HG03060 (cell line): Measurements from ENCODE around the gene GPR39.

Experiments
- ATAC-seq: cut with Tn5 transposase; IDR thresholded peaks from one replicate; pipeline ENCODE4 v1.9.1; 2021; ENCODE audit warnings: low read depth, moderate number of reproducible peaks; ENCODE audit not compliant: unreplicated experiment

Gene GPR39

DNA sequence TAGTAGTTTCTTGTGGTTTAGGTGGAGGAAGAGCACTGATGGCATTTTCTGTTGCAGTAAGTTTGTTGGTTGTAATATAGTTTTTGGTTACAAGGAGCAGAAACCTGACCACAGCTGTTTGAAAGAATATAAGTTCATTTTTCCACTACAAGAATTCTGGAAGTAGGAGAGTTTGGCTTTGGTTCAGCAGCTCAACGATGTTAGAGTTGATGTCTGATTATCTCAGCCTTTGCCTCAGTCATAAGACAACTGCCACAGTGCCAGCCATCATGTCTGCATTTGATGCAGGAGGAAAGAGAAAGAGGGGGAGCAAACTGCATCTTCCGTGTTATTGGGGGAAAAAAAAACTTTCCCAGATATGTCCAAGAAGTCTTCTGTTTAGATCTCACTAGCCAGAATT, 134.3 kb downstream of the GPR39 start:
- no peak for ATAC-seq

DNA sequence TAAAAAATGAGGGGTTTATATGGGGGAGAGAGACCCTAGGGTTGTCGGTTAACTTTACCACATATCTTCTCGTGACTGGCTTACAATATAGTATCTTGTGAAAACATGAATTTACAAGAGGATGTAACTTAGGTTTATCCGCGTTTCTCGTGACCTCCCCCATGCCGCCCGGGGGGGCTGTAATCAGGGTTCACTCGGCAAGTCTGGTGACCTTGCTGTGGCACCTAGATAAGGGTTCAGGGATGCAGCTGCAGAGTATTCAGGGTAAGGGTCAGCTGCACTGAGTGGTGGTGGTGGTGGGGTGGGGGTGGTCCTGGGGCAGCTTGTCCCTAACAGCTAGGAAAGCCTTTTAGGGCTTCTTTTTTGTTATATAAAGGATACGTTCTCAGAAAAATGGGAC, 141.1 kb downstream of the GPR39 start:
- ATAC-seq: no peak

- ATAC-seq: no peak
Observed at GRCh38 chr2:132559326-132559725, 142.7 kb downstream of the GPR39 start.

- ATAC-seq: no peak
Observed at GRCh38 chr2:132559921-132560320, 143.3 kb downstream of the GPR39 start.

DNA sequence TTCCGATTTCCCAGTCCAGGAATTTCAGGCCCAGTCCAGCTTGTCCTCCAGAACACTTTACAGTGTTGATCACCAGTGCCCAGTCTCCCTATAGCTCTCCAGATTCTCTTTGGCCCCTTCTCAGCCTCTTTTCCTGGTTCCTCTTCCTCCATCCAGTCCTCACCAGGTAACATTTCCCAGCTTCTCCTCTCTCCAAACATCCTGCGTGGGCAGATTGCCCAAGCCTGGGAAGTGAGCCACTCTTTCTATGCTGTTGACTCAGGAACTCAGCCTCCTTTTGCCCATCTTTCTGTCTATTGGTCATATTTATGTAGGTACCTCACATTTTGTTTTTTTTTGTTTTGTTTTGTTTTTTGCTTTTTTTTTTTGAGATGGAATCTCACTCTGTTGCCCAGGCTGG, 144.0 kb downstream of the GPR39 start:
- ATAC-seq: no peak

- ATAC-seq: no peak
Observed at GRCh38 chr2:132562245-132562644, 145.6 kb downstream of the GPR39 start.

GRCh38 chr2:132564065-132564464, 147.5 kb downstream of the GPR39 start:
- ATAC-seq: no peak

GRCh38 chr2:132566379-132566778, 149.8 kb downstream of the GPR39 start:
- ATAC-seq: no peak

- ATAC-seq: no peak
Observed at GRCh38 chr2:132567682-132568081, 151.1 kb downstream of the GPR39 start.

- ATAC-seq: no peak
Observed at GRCh38 chr2:132568656-132569055, 152.1 kb downstream of the GPR39 start.

GRCh38 chr2:132573444-132574007, 156.9 kb downstream of the GPR39 start:
- no peak for ATAC-seq

DNA sequence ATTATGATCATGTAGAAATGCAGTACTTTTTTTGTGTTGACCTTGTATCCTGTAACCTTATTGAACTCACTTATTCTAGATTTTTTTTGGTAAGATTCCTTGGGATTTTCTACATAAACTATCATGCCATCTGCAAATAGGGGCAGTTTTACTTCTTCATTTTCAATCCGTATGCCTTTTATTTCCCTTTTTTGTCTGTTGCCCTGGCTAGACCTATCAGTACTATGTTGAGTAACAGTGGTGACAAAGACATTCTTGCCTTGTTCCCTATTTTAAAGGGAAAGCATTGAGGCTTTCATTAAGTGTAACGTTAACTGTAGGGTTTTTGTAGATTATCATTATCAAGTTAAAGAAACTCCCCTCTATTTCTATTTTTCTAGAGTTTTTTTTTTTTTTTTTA, 161.1 kb downstream of the GPR39 start:
- no peak for ATAC-seq

DNA sequence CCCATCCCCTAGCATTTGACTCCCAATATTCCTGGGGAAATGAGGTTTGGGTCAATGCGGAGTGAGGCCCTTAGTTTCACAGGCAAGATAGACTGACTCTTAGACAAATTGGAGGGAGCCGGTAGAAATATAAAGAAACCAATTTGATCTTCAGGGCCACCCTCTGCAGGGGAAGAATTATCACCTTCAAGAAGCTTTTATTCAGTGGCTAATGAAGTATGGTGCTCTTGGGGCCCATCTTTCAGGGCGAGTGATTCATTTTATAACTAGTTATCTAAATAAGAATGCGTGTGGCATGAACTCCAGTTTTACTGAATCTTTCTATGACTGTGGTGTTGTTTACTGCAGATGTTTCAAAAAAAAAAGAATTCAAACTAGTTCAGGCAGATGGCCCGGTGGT, 165.0 kb downstream of the GPR39 start:
- no peak for ATAC-seq

DNA sequence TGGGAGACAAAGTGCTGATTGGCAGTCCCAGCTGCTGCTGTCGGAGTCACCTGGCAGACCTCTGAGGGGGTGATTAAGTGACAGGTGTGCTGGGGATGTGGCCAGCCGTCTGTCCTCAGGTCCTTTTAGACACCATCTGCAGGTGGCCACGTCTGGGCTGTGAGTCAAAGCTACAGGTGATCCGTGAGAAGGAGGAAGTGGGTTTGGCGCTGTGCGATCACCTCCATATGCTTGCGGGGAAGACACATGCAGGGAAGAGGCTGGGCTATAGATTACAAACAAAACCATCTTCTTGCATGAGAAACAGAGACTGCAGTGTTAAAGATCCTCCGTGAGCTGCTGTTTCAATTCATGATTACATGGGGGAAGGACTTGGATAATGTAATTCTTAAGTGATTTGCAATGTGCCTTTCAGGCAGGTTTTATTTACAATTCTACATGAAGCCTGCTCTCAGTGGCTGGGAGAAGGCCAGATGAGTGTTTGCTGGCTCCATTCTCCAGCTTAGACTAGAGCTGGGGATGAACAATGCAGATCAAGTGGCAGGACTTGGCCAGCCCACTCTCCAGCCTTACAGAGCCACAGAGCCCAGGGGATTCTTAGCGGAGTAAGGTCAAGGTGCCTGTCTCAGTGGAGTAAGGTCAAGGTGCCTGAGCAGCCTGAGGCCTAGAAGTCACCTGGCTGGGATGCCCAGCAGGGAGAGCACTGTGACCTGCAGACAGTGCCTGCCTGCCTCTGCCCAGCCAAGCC, 165.6 kb downstream of the GPR39 start:
- no peak for ATAC-seq

- no peak for ATAC-seq
Observed at GRCh38 chr2:132583666-132584360, 167.2 kb downstream of the GPR39 start.

GRCh38 chr2:132584976-132585817, 168.6 kb downstream of the GPR39 start:
- ATAC-seq: no peak

DNA sequence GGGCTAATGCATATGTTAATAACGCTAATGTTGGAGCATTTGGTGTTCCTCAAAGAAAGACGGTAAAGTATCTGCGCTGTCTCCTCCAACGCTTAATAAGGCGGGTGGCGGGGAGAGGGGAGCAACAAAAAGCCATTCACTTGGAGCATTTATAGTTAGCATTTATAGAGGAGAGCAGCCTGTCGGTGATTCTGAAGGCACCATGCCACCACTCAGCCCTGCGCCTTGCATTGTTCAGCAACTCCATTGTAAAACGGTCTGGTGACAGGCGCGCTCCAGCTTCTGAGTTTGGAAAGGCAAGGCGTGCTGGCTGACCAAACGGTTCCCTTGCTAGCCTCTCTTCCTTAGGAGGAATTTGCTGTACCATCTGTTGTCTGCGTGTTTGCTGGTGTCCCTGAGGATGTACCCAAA, 169.5 kb downstream of the GPR39 start:
- ATAC-seq: no peak

GRCh38 chr2:132586835-132587234, 170.2 kb downstream of the GPR39 start:
- no peak for ATAC-seq

DNA sequence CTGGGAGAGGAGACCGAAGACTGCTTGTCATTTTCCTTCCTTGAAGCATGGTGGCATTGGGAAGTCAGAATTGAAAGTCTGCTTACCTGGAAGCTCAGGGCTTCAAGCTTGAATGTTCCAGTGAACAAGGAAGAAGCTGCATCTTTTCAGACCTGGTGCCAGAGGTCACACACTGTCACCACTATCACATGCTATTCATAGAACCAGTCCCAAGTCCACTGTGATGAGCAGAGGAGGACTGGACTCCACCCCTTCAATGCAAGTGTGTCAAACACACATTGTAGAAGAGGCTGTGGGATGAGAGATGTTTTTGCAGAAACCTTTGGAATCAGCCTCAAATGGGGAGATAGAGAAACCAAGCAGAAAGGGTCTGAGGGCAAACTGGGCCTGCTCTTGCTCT, 172.0 kb downstream of the GPR39 start:
- ATAC-seq: no peak

- no peak for ATAC-seq
Observed at GRCh38 chr2:132589111-132589830, 172.7 kb downstream of the GPR39 start.
